HL-60 (cell line): ENCODE data around the gene SCAMP5.
A peak's percentile ranks its signal among the peaks of the same experiment; 100 is the strongest.

Experiments used
- DNase-seq, 2 experiments: peaks; one replicate each; pipeline ENCODE4 v3.0.0-alpha.2; 2010 to 2020; ENCODE audit warnings: low read depth in 1 of 2, low spot score in 1 of 2
- H3K27ac ChIP-seq: fragments of 250-450 bp; sonication (Bioruptor Pico); replicated peaks from 2 replicates; pipeline ENCODE4 v1.5.1; 2020; ENCODE audit warnings: mild to moderate bottlenecking, moderate library complexity
- H3K27me3 ChIP-seq: fragments of 250-450 bp; sonication (Bioruptor Pico); 2 replicates; pipeline ENCODE4 v1.5.1; 2021; ENCODE audit warnings: mild to moderate bottlenecking, moderate library complexity; ENCODE audit not compliant: insufficient read depth, poor library complexity, severe bottlenecking
- H3K4me3 ChIP-seq: replicated peaks from 2 replicates; pipeline ENCODE4 v1.5.1; 2011; ENCODE audit warnings: mild to moderate bottlenecking, control low read depth, low read length; ENCODE audit not compliant: insufficient read depth
- GABPA ChIP-seq: IDR thresholded peaks from 2 replicates; pipeline ENCODE4 v1.6.1; 2012; ENCODE audit warnings: low read depth
- POLR2AphosphoS5 ChIP-seq: IDR thresholded peaks from 2 replicates; pipeline ENCODE4 v1.6.1; 2012; ENCODE audit warnings: low read depth
- SPI1 ChIP-seq: IDR thresholded peaks from 2 replicates; pipeline ENCODE4 v1.6.1; 2012; ENCODE audit warnings: low read depth, mild to moderate bottlenecking, borderline replicate concordance
- TF ChIP-seq, protein P1 (sequence below): IDR thresholded peaks from one replicate; pipeline ENCODE4 v1.5.1; 2011; ENCODE audit warnings: low read length, control low read depth, inconsistent platforms; ENCODE audit not compliant: insufficient read depth
- TF ChIP-seq, protein P2 (sequence below): IDR thresholded peaks from 2 replicates; pipeline ENCODE4 v1.6.1; 2012; ENCODE audit warnings: low read depth; ENCODE audit not compliant: insufficient replicate concordance

The SCAMP5 gene

DNA sequence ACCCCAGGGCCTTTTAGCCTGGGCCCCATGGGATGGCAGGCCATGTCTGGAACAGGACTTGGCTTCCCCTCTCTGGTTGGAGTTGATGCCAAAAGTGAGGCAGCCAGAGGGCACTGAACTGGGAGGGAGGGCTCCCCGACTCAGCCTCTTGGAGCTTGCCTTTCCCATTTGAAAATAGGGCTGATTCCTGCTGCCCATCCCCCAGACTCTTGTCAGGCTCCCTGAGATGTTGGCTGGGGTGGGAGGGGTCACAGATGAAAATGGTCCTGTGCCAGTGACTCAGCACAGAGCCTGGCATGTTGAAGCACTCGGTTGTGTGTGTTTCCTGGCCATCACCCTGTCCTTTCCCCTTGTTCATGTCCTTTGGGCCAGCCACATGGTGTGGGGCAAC lies 34.7 kb downstream of the SCAMP5 start:
- Histone ChIP-seq H3K27me3 (no peaks in the 10 kb centered on the region), H3K4me3 (no peak overlapping the region), H3K27ac (peak overlapping the region; percentile 47)
- TF ChIP-seq, protein P1, sequence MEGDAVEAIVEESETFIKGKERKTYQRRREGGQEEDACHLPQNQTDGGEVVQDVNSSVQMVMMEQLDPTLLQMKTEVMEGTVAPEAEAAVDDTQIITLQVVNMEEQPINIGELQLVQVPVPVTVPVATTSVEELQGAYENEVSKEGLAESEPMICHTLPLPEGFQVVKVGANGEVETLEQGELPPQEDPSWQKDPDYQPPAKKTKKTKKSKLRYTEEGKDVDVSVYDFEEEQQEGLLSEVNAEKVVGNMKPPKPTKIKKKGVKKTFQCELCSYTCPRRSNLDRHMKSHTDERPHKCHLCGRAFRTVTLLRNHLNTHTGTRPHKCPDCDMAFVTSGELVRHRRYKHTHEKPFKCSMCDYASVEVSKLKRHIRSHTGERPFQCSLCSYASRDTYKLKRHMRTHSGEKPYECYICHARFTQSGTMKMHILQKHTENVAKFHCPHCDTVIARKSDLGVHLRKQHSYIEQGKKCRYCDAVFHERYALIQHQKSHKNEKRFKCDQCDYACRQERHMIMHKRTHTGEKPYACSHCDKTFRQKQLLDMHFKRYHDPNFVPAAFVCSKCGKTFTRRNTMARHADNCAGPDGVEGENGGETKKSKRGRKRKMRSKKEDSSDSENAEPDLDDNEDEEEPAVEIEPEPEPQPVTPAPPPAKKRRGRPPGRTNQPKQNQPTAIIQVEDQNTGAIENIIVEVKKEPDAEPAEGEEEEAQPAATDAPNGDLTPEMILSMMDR, result no peak
- TF ChIP-seq, protein P2, sequence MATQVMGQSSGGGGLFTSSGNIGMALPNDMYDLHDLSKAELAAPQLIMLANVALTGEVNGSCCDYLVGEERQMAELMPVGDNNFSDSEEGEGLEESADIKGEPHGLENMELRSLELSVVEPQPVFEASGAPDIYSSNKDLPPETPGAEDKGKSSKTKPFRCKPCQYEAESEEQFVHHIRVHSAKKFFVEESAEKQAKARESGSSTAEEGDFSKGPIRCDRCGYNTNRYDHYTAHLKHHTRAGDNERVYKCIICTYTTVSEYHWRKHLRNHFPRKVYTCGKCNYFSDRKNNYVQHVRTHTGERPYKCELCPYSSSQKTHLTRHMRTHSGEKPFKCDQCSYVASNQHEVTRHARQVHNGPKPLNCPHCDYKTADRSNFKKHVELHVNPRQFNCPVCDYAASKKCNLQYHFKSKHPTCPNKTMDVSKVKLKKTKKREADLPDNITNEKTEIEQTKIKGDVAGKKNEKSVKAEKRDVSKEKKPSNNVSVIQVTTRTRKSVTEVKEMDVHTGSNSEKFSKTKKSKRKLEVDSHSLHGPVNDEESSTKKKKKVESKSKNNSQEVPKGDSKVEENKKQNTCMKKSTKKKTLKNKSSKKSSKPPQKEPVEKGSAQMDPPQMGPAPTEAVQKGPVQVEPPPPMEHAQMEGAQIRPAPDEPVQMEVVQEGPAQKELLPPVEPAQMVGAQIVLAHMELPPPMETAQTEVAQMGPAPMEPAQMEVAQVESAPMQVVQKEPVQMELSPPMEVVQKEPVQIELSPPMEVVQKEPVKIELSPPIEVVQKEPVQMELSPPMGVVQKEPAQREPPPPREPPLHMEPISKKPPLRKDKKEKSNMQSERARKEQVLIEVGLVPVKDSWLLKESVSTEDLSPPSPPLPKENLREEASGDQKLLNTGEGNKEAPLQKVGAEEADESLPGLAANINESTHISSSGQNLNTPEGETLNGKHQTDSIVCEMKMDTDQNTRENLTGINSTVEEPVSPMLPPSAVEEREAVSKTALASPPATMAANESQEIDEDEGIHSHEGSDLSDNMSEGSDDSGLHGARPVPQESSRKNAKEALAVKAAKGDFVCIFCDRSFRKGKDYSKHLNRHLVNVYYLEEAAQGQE, result no peak
- TF ChIP-seq GABPA, result no peak
- TF ChIP-seq SPI1, result no peak
- TF ChIP-seq POLR2AphosphoS5, result no peak
- no peak for DNase-seq

DNA sequence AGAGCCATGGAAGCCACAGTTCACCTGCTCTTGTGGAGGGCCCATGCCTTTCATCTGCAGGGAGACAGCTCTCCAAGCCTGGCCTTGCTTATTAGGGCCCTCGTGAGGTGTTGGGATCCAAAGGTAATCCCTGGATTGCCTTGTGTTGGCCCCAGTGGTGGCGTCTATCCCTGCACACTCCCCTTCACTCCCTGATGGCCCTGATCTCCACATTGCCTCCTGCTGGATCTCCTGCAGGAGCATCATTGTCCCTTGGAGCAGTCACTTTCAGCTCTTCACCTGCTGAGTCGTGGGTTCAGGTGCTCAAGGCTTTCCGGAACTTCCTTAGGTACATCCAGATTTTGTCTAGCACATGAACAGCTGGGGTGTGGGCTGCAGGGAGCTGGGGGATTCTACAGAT lies 35.1 kb downstream of the SCAMP5 start:
- H3K27ac ChIP-seq, result no peak overlapping the region; the same call in 1 of the 2 replicates

DNA sequence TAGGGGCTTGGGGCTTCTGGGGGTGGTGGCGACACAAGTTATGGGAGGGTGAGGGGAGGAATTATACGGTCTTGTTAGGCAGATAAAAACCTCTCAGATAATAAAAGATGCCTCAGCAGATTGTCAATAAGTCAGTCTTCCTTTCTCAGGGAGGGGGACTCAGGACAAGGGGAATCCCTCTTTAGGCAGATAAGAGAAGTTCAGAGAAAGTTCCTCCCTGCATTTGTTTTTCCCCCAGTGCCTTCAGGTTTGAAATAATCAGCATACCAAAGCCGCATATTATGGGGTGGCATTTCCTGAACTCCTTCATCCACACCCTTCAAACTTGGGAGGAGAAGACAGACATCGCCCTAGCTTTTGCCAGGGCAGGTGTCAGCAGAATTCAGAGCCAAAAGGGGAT lies 36.5 kb downstream of the SCAMP5 start:
- no peak overlapping the region for H3K27ac ChIP-seq
- no peak for DNase-seq
- no peak for TF ChIP-seq SPI1
- H3K27me3 ChIP-seq, result no peaks in the 10 kb centered on the region
- H3K4me3 ChIP-seq, result no peak overlapping the region

More for the DNA sequence above, 35.1 kb downstream of the SCAMP5 start:
- no peak for TF ChIP-seq POLR2AphosphoS5
- TF ChIP-seq, protein P1, result no peak
- TF ChIP-seq SPI1, result no peak
- TF ChIP-seq GABPA, result no peak
- TF ChIP-seq, protein P2, result no peak
- no peaks in the 10 kb centered on the region for H3K27me3 ChIP-seq
- H3K4me3 ChIP-seq, result no peak overlapping the region
- no peak for DNase-seq

DNA sequence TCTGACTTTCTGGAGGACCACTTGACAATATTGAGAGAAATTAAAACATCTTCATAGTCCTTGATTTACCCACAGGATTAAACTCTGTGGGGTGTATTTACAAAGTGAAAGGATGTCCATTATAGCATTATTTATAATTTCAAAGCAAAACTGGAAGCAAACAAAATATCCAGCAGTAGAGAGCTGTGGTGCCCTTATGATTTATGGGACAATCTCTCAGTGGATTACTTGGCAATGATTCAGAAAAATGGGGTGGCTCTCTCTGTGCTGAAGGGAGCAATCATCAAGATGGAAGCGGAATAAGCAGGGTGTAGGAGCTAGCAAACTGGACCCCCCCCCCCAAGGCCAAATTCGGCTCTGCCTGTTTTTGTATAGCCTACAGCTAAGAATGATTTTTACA lies 37.0 kb downstream of the SCAMP5 start:
- TF ChIP-seq, protein P1, result no peak
- TF ChIP-seq SPI1 (no peak), GABPA (no peak), POLR2AphosphoS5 (no peak)
- TF ChIP-seq, protein P2, result no peak
- Histone ChIP-seq H3K27ac (no peak overlapping the region), H3K27me3 (no peaks in the 10 kb centered on the region), H3K4me3 (no peak overlapping the region)
- no peak for DNase-seq
